GM18505 (cell line): ENCODE results near the gene CHI3L1.

Experiments
- ATAC-seq: cut with Tn5 transposase; IDR thresholded peaks from one replicate; pipeline ENCODE4 v1.9.1; 2021; ENCODE audit not compliant: unreplicated experiment
- POLR2A ChIP-seq: IDR thresholded peaks from 4 replicates; pipeline ENCODE4 v1.6.1; 2011; ENCODE audit warnings: borderline replicate concordance; ENCODE audit not compliant: insufficient read depth, insufficient read length; ENCODE audit errors: extremely low read depth

The CHI3L1 gene

DNA sequence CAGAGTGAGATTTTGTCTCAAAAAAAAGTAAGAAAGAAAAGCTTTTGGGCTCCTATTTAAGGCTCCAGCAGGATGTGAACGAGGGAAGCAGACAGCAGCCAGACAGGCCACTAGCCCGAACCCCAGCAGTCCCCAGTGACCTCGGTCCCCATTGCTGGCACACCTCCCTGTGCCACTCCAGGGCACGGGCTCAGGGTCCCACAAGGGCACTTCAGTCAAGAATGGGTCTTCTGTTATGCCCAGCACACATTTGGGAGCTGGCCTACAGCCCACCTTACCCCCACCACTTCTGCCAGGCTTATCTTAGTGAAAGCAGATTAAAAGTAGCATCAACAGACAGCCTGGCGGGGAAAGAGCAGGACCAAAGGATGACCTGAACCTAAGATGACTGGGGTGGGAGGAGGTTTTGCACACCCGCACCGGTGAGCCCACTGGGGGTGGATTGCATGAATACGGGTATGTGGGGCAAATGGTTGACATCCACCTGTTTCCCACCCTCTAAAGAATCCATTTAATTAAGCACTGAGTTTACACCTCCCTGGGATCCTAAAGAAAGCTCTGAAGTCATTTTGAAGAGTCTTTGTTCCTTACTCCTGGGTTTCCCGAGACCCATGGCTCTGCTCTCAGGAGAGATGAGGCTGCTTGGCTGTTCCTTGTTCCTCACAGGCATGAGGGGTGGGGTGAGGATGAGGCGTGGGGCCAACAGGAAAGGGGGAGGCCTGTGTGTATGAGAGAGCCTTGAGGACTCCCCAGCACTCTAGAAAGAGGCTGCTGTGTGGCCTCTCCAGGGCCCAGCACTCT is 4.7 kb downstream of the CHI3L1 start:
- no peak for TF ChIP-seq POLR2A
- ATAC-seq = no peak

DNA sequence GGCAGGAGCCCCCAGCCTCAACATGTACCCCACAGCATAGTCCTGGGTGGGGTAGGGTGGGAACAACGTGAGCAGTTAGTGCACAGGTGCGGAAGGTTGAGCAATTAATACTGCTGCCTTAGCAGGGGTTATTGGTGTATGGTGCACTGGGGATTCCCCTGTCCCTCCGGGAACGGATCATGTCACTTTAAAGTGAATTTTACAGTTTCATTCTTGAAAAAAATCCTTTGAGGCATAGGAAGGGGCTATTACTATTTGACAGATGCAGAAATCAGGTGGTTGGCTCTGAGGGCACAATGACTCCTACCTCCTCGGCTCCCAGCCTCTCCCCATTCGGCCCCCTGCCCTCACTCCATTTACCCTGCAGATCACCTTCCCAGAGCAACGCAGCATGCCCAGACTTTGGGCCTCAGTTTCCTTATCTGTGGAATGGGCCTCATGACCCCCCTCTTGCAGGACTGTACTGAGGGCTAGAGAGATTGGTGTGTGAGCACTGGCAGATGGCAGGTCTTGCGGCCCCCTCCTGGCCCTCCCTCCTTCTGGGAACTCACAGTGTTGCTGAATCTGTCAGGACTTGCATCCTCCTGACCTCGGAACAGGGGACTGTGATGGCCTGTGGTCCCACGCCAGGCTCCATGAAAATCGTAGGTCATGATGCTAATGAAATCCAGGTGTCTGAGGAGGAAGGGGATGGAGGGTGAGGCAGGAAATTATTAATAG is 5.7 kb downstream of the CHI3L1 start:
- TF ChIP-seq POLR2A = no peak
- no peak for ATAC-seq

DNA sequence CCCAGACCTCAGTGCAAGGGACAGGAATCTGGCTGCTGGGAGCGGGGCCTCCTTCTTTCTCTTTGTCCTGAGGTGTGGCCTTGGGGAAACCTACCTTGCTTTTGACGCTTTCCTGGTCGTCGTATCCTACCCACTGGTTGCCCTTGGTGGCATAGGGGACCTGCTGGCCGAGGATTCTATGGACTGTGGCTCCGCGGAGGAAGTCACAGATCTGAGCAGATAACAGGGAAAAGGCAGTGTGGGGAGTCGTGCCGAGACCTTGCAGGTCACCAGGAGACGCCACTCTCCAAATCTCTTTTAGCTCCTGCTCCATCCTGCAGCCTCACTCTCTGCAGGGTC is 6.9 kb downstream of the CHI3L1 start:
- no peak for TF ChIP-seq POLR2A

DNA sequence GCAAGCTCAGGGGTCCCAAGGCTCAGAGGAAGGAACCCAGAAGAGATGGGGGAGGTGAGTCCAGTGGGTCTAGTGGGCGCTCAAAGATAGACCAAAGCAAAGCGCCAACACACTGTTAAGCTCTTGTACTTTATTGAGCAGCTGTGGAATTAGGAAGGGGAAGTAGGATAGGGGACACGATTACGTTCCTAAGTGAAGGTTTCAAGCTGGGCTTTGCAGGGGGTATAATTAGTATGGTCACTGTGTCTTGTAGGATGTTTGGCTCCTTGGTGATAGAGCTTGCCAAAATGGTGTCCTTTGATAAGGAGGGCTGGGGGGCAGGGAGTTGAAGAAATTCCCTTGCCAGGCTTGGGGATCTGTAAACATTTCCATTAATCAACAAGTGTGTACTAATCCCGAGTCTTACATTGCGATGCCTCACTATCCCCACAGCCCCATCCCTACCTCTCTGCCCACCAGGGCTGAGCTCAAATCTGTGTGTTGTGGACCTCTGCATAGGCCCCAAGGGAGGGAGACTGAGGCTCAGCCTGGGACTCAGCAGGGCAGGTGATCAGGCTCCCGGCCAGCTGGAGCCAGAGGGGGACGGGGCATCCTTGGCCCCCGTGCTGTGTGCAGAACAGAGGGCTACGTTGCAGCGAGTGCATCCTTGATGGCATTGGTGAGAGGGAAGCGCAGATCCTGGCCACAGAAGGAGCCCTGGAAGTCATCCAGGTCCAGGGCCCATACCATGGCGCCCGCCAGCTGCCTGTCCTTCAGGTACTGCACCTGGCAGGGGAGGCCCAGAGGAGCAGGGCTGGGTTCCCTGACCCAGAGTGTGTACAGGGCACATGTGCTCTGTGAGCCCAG is 7.5 kb downstream of the CHI3L1 start:
- no peak for TF ChIP-seq POLR2A
- no peak for ATAC-seq

More for the DNA sequence above, 6.9 kb downstream of the CHI3L1 start:
- no peak for ATAC-seq

DNA sequence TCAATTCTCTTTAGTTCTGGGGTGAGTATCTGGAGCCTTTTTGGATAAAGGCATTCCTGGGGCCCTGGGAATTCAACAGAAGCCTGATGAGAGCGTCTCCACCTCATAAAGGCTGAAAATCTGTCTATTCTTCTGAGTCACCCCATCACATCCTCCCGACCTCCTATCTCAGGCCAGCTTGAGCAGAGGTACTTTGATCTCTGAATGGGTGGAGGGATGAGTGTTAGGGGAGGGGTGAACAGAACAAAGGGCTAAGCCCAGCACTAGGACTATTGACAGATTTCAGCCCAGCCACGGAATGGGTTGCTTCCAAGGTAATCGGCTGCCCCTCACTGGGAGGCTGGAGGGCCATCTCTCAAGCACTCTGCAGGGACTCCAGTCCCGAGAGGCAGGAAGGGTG is 8.4 kb downstream of the CHI3L1 start:
- no peak for ATAC-seq
- TF ChIP-seq POLR2A = no peak

DNA sequence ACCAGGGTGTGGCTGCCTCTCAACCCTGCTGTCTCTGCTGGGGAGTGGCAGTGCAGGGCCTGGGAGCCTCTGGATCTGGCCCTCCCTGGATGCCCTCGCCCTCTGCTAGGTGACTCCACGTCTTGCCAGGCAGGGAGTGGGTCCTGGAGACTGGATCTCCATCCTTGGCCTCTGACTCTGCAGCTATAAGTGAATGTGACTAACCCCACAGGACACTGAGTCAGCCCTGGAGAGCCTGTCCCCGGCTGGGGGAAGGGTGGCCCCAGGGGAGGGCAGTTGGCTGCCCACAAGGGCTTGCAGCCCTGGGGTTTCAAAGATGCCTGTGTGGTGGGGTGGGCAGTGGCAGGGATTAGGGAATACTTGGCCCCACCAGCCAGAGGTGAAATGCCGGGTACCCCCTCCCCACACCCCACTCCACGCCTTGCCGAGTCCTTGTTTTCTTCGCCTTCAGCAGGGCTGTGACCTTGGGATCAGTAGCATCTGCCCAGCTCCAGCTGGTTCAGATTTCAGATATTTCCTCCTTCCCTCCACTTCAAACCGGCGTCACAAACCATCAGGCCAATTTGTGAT is 8.9 kb downstream of the CHI3L1 start:
- TF ChIP-seq POLR2A = no peak
- no peak for ATAC-seq

DNA sequence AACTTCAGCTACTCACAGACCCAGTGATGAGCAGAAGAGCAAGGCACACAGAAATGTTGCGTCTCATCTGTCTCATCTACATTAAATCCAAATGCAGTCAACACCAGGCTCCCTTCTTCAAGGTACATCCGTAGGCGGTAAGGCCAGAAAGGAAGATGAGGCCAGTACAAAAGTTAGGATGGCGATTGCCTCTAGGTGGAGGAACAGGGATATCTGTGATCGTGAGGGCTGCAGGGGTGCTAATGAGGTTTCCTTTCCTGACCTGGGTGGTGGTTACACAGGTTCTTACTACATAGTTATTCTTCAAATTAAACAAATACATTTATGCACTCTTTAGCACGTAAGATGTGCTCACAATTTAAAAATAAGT is 9.5 kb downstream of the CHI3L1 start:
- no peak for TF ChIP-seq POLR2A
- no peak for ATAC-seq

DNA sequence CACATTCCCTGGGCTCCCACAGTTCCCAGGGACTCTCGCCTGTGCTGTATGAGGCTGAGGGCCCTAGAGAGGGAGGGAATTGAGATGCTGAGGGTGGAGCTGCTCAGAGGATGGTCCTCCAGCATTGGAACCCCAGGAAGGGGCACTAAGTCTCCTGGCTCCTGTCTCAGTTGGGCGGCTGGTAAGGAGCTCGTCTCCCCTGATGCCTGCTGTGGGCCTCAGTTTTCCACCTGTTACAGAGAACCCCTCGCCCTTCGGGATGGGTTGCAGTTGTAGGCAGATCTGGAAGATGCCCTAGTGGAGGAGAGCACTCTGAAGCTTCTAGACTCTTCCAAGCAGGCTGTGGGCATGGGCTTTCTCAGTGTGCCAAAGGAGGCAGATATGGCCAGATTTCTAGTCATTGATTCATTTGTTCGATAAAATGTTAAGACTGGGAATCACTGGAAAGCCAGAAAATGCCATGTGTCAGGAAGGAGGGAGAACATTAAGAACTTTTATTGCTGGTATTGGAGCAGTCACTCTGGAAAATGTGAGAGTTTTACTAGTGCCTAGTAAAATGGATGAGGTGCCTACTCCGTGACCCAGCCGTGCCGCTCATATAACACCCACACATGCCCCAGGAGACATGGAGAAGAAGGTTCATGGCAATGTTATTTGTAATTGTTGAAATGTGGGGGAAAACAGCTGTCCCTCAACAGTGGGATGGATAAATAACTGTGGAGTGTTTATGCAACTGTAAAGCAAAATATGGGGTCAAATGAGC is 10.1 kb downstream of the CHI3L1 start:
- no peak for TF ChIP-seq POLR2A
- ATAC-seq = no peak

DNA sequence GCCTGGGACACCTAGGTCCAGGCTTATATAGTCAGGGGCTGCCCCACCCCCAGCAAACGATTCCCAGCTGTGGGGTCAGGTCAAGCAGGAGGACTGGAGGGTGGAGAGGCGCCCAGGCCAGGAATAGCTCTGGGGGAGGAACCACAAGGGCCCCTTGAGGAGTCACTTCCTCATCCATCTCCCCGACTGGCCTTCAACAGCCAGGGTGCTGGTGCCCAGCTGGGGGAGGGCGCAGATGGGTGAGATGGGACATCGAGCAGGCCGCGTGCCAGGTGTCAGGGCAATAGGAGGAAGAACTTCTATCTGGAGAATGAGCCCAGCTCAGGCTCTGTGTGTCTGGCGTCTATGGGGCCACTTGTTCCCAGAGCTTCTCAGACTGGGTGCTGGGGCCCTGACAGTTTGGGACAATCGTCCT is 10.7 kb downstream of the CHI3L1 start:
- no peak for TF ChIP-seq POLR2A

DNA sequence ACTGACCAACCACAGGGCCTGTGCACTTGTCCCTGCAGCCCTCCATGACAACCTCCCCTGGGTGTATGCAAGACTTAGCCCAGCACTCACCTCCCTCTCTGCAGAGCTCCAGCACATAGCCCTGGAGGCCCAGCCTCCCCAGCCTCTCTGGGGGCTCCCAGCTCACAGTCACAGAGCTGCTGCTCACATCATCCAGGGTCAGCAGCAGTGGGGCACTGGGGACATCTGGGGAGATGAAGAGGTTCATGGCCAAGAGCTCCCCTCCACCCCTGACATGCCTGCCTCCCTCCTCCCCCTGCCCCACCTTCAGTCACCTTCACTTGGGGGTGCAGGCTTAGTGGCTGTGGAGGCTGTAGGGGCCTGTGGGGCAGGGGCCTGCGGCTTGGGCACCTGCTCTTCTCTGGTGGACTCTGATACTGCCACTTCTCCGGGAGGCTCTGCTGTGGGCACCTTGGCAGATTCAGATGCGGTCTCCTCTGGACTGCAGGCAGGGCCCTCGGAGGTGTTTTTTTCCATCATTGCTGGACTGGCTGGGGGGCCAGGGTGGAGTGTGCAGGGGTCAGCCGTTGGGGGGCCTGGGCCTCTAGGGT is 11.2 kb downstream of the CHI3L1 start, which contains the start of gene MYBPH:
MYBPH (minus strand) TSS at position 590 of the 590 bp plus-strand sequence; CDS start at position 519, 71 bp downstream.
- no peak for ATAC-seq

More for the DNA sequence above, 10.7 kb downstream of the CHI3L1 start:
- no peak for ATAC-seq

DNA sequence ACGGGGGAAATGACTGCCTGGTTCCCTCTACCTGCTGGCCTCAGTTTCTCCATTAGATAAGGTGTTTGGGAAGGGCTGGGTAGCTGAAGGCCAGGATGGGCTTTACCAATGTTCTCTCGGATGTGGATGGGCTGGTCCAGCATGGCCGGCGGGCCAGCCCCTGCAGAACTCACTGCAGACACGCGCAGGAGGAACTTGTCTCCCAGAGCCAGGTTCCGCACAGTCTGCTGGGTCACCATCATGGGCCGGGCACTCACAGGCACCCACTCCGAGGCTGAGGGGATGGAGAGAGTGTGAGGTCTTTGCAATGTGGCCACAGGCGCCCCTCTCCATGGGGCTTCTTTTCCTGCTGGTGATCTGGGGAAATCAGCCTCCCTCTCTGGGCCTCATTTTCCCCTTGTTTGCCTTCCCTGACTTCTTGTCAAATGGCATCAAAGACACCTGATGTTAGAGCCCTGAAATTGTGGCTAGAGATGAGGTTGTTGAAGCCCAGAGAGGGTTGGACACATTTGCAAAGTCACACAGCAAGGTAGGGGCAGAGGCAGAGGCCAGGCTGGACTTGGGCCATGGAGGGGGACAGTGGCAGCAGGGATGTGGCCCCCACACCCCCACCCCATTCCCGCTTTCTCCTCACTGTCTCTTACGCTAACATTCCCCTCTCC is 12.0 kb downstream of the CHI3L1 start:
- no peak for ATAC-seq
- TF ChIP-seq POLR2A = no peak

More for the DNA sequence above, 11.2 kb downstream of the CHI3L1 start, which contains the start of gene MYBPH:
- no peak for TF ChIP-seq POLR2A
